ENCODE data around the gene LYPD3. TPM values are rescaled to one million over a fixed set of nuclear protein-coding genes. Genes with fewer than 3 reads are reported as not detected.

The LYPD3 gene
- total and polyA plus RNA-seq, 2 donors: 2.8 to 7.7 TPM

- H3K36me3 ChIP-seq (ENCODE audit: insufficient read depth): no peaks in the 10 kb centered on the region
- H3K4me1 ChIP-seq (ENCODE audit: insufficient read depth): no peaks in the 10 kb centered on the region
- H3K4me3 ChIP-seq (ENCODE audit: low read depth, low read length): no peak overlapping the region
- no peak for DNase-seq (ENCODE audit: extremely low spot score)
- H3K27ac ChIP-seq (ENCODE audit: low read depth): no peak overlapping the region
- whole genome bisulfite sequencing: 27% methylated on average over 8 of the region's 8 CpGs
Observed at GRCh38 chr19:43425567-43426392, 39.6 kb downstream of the LYPD3 start.

- no peak for DNase-seq (ENCODE audit: extremely low spot score)
- 73% methylated on average over 5 of the region's 5 CpGs for WGBS
- Histone ChIP-seq H3K4me3 (ENCODE audit: low read depth, low read length) (no peak overlapping the region), H3K27ac (ENCODE audit: low read depth) (no peak overlapping the region), H3K36me3 (ENCODE audit: insufficient read depth) (no peaks in the 10 kb centered on the region), H3K4me1 (ENCODE audit: insufficient read depth) (no peaks in the 10 kb centered on the region)
Observed at GRCh38 chr19:43423779-43424178, 41.6 kb downstream of the LYPD3 start.

DNA sequence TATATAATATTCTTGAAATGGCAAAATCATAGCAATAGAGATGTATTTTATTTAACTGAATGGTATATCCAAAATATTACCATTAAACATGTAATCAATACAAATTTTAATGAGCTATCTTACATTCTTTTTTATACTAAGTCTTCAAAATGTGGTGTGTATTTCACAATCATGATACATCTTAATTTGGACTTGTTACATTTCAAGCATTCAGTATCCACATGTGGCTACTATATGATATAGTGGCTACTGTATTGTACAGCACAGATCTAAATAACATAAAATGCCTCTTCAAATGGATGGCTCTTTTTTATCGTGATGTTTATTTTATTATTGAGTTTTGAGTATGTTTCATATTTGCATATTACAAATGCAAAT is 42.7 kb downstream of the LYPD3 start:
- H3K4me1 ChIP-seq (ENCODE audit: insufficient read depth): no peaks in the 10 kb centered on the region
- no peak overlapping the region for H3K4me3 ChIP-seq (ENCODE audit: low read depth, low read length)
- H3K27ac ChIP-seq (ENCODE audit: low read depth): no peak overlapping the region
- no peaks in the 10 kb centered on the region for H3K36me3 ChIP-seq (ENCODE audit: insufficient read depth)
- 82% methylated on average over 1 of the region's 1 CpG for WGBS
- DNase-seq (ENCODE audit: extremely low spot score): no peak

DNA sequence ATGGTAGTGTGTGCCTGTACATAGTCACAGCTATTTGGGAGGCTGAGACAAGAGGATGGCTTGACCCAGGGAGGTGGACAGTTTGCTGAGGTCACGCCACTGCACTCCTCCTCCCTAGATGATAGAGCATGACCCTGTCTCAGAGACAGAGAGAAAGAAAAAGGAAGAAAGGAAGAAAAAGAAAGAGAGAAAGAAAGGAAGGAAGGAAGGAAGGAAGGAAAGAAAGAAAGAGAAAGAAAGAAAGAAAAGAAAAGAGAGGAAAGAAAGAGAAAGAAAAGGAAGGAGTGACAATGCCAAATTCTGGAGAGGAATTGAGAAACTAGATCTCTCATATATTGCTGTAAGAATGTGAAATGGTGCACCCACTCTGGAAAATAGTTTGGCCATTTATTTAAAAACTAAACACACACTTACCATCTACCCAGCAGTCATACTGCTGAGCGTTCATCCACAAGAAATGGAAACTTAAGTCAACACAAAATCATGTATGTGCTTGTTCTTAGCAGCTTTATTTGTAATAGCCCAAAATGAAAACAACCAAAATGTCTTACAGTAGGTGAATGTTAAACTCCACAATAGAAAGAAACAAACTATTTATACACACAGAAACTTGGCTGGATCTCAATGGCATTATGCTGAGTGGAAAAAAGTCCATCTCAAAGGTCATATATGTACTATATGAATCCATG is 43.3 kb downstream of the LYPD3 start:
- 82% methylated on average over 2 of the region's 2 CpGs for WGBS
- no peak overlapping the region for H3K4me3 ChIP-seq (ENCODE audit: low read depth, low read length)
- H3K27ac ChIP-seq (ENCODE audit: low read depth): no peak overlapping the region
- no peaks in the 10 kb centered on the region for H3K36me3 ChIP-seq (ENCODE audit: insufficient read depth)
- no peak for DNase-seq (ENCODE audit: extremely low spot score)
- H3K4me1 ChIP-seq (ENCODE audit: insufficient read depth): no peaks in the 10 kb centered on the region

DNA sequence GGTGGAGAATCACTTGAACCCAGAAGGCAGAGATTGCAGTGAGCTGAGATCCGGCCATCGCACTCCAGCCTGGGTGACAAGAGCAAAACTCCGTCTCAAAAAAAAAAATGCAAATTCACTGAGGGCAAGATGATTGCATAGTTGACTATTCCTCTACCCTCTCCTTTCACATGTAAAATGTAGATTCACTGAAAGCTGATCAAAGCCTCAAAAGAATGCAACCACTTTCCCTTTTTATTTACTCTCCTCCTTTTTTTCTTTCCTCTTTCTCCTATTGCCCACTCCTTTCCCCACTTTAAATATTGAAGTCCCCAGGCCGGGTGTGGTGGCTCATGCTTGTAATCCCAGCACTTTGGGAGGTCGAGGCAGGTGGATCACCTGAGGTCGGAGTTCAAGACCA is 44.5 kb downstream of the LYPD3 start:
- Histone ChIP-seq H3K4me1 (ENCODE audit: insufficient read depth) (no peaks in the 10 kb centered on the region), H3K4me3 (ENCODE audit: low read depth, low read length) (no peak overlapping the region), H3K36me3 (ENCODE audit: insufficient read depth) (no peaks in the 10 kb centered on the region), H3K27ac (ENCODE audit: low read depth) (no peak overlapping the region)
- no peak for DNase-seq (ENCODE audit: extremely low spot score)
- WGBS: 73% methylated on average over 6 of the region's 6 CpGs

- WGBS: 67% methylated on average over 4 of the region's 4 CpGs
- Histone ChIP-seq H3K27ac (ENCODE audit: low read depth) (no peak overlapping the region), H3K36me3 (ENCODE audit: insufficient read depth) (no peaks in the 10 kb centered on the region), H3K4me3 (ENCODE audit: low read depth, low read length) (no peak overlapping the region), H3K4me1 (ENCODE audit: insufficient read depth) (no peaks in the 10 kb centered on the region)
- DNase-seq (ENCODE audit: extremely low spot score): no peak
Observed at GRCh38 chr19:43416951-43417623, 48.3 kb downstream of the LYPD3 start.

DNA sequence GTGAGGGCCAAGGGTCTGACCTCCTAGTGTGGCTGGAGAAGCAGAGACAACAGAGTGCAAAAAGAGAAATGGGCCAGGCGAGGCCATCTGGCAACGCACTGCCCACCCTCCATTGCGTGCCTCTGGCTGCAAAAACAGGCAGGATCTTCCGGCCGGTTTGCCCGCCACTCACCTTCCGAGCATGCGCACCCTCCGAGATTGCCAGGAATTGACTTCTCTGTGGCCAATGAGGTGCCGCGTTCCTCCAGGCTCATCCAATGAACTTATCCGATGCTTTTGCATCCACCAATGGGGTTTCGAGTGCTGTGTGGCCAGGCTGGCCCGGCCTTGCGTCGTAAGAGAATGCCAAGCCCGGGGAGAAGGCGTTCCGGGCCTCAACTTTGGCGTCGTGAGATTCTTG is 50.9 kb downstream of the LYPD3 start, which contains the start of gene TEX101:
Gene TEX101, plus strand, starts transcription at position 337 of the 400 bp plus-strand sequence. CDS start 1,030 bp downstream, outside the sequence.
- Histone ChIP-seq H3K36me3 (ENCODE audit: insufficient read depth) (no peaks in the 10 kb centered on the region), H3K27ac (ENCODE audit: low read depth) (no peak within 1 kb of the TSS), H3K4me3 (ENCODE audit: low read depth, low read length) (no peak within 1 kb of the TSS), H3K4me1 (ENCODE audit: insufficient read depth) (no peaks in the 10 kb centered on the region)
- 94% methylated on average over 21 of the region's 21 CpGs for WGBS
- DNase-seq (ENCODE audit: extremely low spot score): no peak

DNA sequence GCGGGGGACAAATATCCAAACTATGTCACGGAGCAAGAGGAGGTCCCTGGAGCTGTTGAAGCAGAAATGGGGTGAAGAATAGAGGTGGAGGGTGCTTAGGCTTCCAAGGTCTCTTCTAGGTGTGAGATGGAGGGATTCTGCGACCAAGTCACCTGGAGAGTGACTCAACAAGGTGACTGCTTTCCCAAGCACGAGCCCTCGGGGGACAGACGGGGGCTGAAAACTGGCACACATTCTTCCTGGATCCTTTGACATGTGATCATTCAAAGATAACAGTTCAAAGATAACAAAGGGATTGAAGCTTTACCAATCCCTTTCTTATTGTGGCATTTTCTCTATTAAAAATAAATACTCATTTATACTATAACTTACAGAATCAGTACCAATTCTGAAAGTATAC is 53.0 kb downstream of the LYPD3 start:
- Histone ChIP-seq H3K4me1 (ENCODE audit: insufficient read depth) (no peaks in the 10 kb centered on the region), H3K4me3 (ENCODE audit: low read depth, low read length) (no peak overlapping the region), H3K27ac (ENCODE audit: low read depth) (no peak overlapping the region), H3K36me3 (ENCODE audit: insufficient read depth) (no peaks in the 10 kb centered on the region)
- 85% methylated on average over 6 of the region's 6 CpGs for WGBS
- no peak for DNase-seq (ENCODE audit: extremely low spot score)

Other genes with a start within 250 kb of the LYPD3 start
- not detected for gene PSG9, start 196.1 kb downstream of the LYPD3 start, total RNA-seq
- gene PSG9, start 196.1 kb downstream of the LYPD3 start, polyA plus RNA-seq: not detected
- 3.0 TPM for gene CD177, start 111.9 kb downstream of the LYPD3 start, total RNA-seq
- gene CD177, start 111.9 kb downstream of the LYPD3 start, polyA plus RNA-seq: 0.22 TPM
- gene TEX101, start 50.7 kb downstream of the LYPD3 start, total RNA-seq: not detected
- not detected for gene TEX101, start 50.7 kb downstream of the LYPD3 start, polyA plus RNA-seq
- 10.7 TPM for gene PHLDB3, start 39.1 kb upstream of the LYPD3 start, total RNA-seq
- 12.4 TPM for gene PHLDB3, start 39.1 kb upstream of the LYPD3 start, polyA plus RNA-seq
- gene ETHE1, start 61.6 kb upstream of the LYPD3 start, total RNA-seq: 27.6 TPM
- gene ETHE1, start 61.6 kb upstream of the LYPD3 start, polyA plus RNA-seq: 60.1 TPM
- gene ZNF575, start 67.6 kb upstream of the LYPD3 start, total RNA-seq: 0.42 TPM
- gene ZNF575, start 67.6 kb upstream of the LYPD3 start, polyA plus RNA-seq: 2.3 TPM
- gene XRCC1, start 109.9 kb upstream of the LYPD3 start, total RNA-seq: 8.7 TPM
- 25.4 TPM for gene XRCC1, start 109.9 kb upstream of the LYPD3 start, polyA plus RNA-seq
- 11.4 TPM for gene PINLYP, start 110.2 kb upstream of the LYPD3 start, total RNA-seq
- gene PINLYP, start 110.2 kb upstream of the LYPD3 start, polyA plus RNA-seq: 14.6 TPM
- 26.2 TPM for gene IRGQ, start 130.5 kb upstream of the LYPD3 start, total RNA-seq
- 5.9 TPM for gene IRGQ, start 130.5 kb upstream of the LYPD3 start, polyA plus RNA-seq
- 5.1 TPM for gene ZNF576, start 131.0 kb upstream of the LYPD3 start, total RNA-seq
- 19.2 TPM for gene ZNF576, start 131.0 kb upstream of the LYPD3 start, polyA plus RNA-seq
- not detected for gene SRRM5, start 146.5 kb upstream of the LYPD3 start, total RNA-seq
- 0.23 TPM for gene SRRM5, start 146.5 kb upstream of the LYPD3 start, polyA plus RNA-seq
- gene ZNF428, start 154.0 kb upstream of the LYPD3 start, total RNA-seq: 27.4 TPM
- gene ZNF428, start 154.0 kb upstream of the LYPD3 start, polyA plus RNA-seq: 51.5 TPM
- 8.7 TPM for gene CADM4, start 174.2 kb upstream of the LYPD3 start, total RNA-seq
- gene CADM4, start 174.2 kb upstream of the LYPD3 start, polyA plus RNA-seq: 13.3 TPM
- 10.6 TPM for gene PLAUR, start 204.6 kb upstream of the LYPD3 start, total RNA-seq
- gene PLAUR, start 204.6 kb upstream of the LYPD3 start, polyA plus RNA-seq: 24.9 TPM